Lung (tissue), 12 donors: ENCODE data around the gene MTF2. TPM values are rescaled to one million over a fixed set of nuclear protein-coding genes. Genes with fewer than 3 reads are reported as not detected.
"Not testable (repeated sequence)": the region's sequence is repeated elsewhere in the genome, so short reads cannot be mapped to it uniquely, and the experiment has no call there.

ENCODE experiments used
- ATAC-seq: fragments of 200-7000 bp; cut with Tn5 transposase; one replicate; pipeline ENCODE4 v1.9.1; 2020; ENCODE audit warnings: moderate number of reproducible peaks; ENCODE audit not compliant: insufficient read depth, low FRiP score
- DNase-seq, 3 donors: peaks; one replicate each; pipeline ENCODE4 v3.0.0-alpha.2; 2013 to 2017
- H3K27ac ChIP-seq, 2 donors: one replicate each; pipeline ENCODE4 v1.5.1; 2013; ENCODE audit warnings: mild to moderate bottlenecking in 2 of 2, moderate library complexity in 2 of 2, control low read depth in 1 of 2, inconsistent platforms in 1 of 2, low read depth in 1 of 2, low read length in 1 of 2
- H3K27me3 ChIP-seq, 3 donors: one replicate each; pipeline ENCODE4 v1.5.1; 2013; ENCODE audit warnings: low read length in 2 of 3; ENCODE audit not compliant: control insufficient read depth in 3 of 3, insufficient read depth in 3 of 3
- H3K36me3 ChIP-seq, 4 donors: one replicate each; pipeline ENCODE4 v1.5.1; 2013; ENCODE audit warnings: low read length in 4 of 4, mild to moderate bottlenecking in 1 of 4, moderate library complexity in 1 of 4; ENCODE audit not compliant: control insufficient read depth in 4 of 4, insufficient read depth in 4 of 4
- H3K4me1 ChIP-seq, 5 donors: one replicate each; pipeline ENCODE4 v1.5.1; 2013; ENCODE audit warnings: low read length in 5 of 5, mild to moderate bottlenecking in 2 of 5, moderate library complexity in 1 of 5; ENCODE audit not compliant: control insufficient read depth in 5 of 5, insufficient read depth in 5 of 5
- H3K4me3 ChIP-seq: one replicate; pipeline ENCODE4 v1.5.1; 2013; ENCODE audit warnings: mild to moderate bottlenecking, control low read depth, moderate library complexity
- H3K9ac ChIP-seq, 2 donors: one replicate each; pipeline ENCODE4 v1.5.1; 2013; ENCODE audit warnings: low read length in 2 of 2, control low read depth in 1 of 2; ENCODE audit not compliant: insufficient read depth in 1 of 2
- H3K9me3 ChIP-seq, 4 donors: one replicate each; pipeline ENCODE4 v1.5.1; 2013; ENCODE audit warnings: low read length in 3 of 4, mild to moderate bottlenecking in 1 of 4, moderate library complexity in 1 of 4; ENCODE audit not compliant: control insufficient read depth in 4 of 4, insufficient read depth in 3 of 4
- CTCF ChIP-seq: IDR thresholded peaks from 2 replicates; pipeline ENCODE4 v1.5.1; 2012; ENCODE audit warnings: mild to moderate bottlenecking; ENCODE audit errors: control extremely low read depth, extremely low read depth
- WGBS, 2 donors: extraction: QIAGEN DNeasy Blood & Tissue Kit; methylation state at CpG; one replicate each; pipeline ENCODE4 v1.1.7; 2013; 5-methylcytosine and 5-hydroxymethylcytosine counted together
- polyA plus RNA-seq, 2 donors: library from polyadenylated mRNA; stranded (reverse); fragments of 200-250 nt; gene quantifications; one replicate each; pipeline ENCODE4 v1.2.1, GENCODE V29; 2013
- total RNA-seq, 2 donors: library from RNA; depleted of rRNA in 1 of 2; stranded (reverse); fragments of >200 nt in 1 of 2; gene quantifications; one replicate each; pipeline ENCODE4 v1.2.1, GENCODE V29; 2014 to 2021
- donor health status: control.
- donor health status: control.
- donor health status: Bipolar disorder and iron deficiency.
- donor health status: healthy.
- donor health status: DM: yes; HTN: yes; CAD: no.

The MTF2 gene
- total and polyA plus RNA-seq, 4 donors, result 8.8 to 78.7 (median 17.3) TPM

- WGBS, 2 donors, result 90 to 92% methylated on average over 2 of the region's 2 CpGs
- TF ChIP-seq CTCF, result no peak
- H3K9me3 ChIP-seq, result no peaks in the 10 kb centered on the region
- DNase-seq, result no peak
- H3K27me3 ChIP-seq, result no peaks in the 10 kb centered on the region
- H3K9ac ChIP-seq, result no peak overlapping the region
- H3K27ac ChIP-seq, result no peak overlapping the region
- peaks cover 2 to 28% (median 13%) of the 10 kb centered on the region in 4 donors for H3K36me3 ChIP-seq
- ATAC-seq, result no peak
- H3K4me1 ChIP-seq, result no peaks in the 10 kb centered on the region
- H3K4me3 ChIP-seq, result no peak overlapping the region
Observed at GRCh38 chr1:93152835-93153234, 73.8 kb downstream of the MTF2 start.

- Histone ChIP-seq H3K27me3 (no peaks in the 10 kb centered on the region), H3K4me1 (no peaks in the 10 kb centered on the region), H3K27ac (no peak overlapping the region), H3K9me3 (no peaks in the 10 kb centered on the region), H3K4me3 (no peak overlapping the region), H3K36me3 (peaks cover 2 to 17% (median 12%) of the 10 kb centered on the region in 4 donors), H3K9ac (no peak overlapping the region)
- ATAC-seq, result no peak
- DNase-seq, result no peak
- TF ChIP-seq CTCF, result no peak
Observed at GRCh38 chr1:93154898-93155297, 75.8 kb downstream of the MTF2 start.

- Histone ChIP-seq H3K9ac (no peak overlapping the region), H3K27ac (no peak overlapping the region), H3K27me3 (no peaks in the 10 kb centered on the region), H3K9me3 (no peaks in the 10 kb centered on the region), H3K4me3 (no peak overlapping the region), H3K36me3 (peaks cover 2 to 17% (median 12%) of the 10 kb centered on the region in 4 donors), H3K4me1 (no peaks in the 10 kb centered on the region)
- ATAC-seq (no peak), DNase-seq (no peak)
- no peak for TF ChIP-seq CTCF
- 34 to 48% methylated on average over 3 of the region's 3 CpGs for WGBS, 2 donors
Observed at GRCh38 chr1:93155335-93155734, 76.3 kb downstream of the MTF2 start.

- H3K36me3 ChIP-seq, result peaks cover 2 to 14% (median 10%) of the 10 kb centered on the region in 4 donors
- ATAC-seq (no peak), DNase-seq (no peak)
- no peaks in the 10 kb centered on the region for H3K27me3 ChIP-seq
- no peaks in the 10 kb centered on the region for H3K9me3 ChIP-seq
- H3K9ac ChIP-seq, result no peak overlapping the region
- H3K4me1 ChIP-seq, result peaks cover 0 to 3% (median 0%) of the 10 kb centered on the region in 5 donors
- 49 to 80% methylated on average over 2 of the region's 2 CpGs for WGBS, 2 donors
- no peak overlapping the region for H3K27ac ChIP-seq
- no peak overlapping the region for H3K4me3 ChIP-seq
- TF ChIP-seq CTCF, result no peak
Observed at GRCh38 chr1:93159337-93159736, 80.3 kb downstream of the MTF2 start.

- not testable (repeated sequence) for H3K9me3 ChIP-seq, H3K4me3 ChIP-seq, ATAC-seq, H3K4me1 ChIP-seq, H3K27me3 ChIP-seq, DNase-seq, H3K36me3 ChIP-seq, H3K9ac ChIP-seq, H3K27ac ChIP-seq
- WGBS, 2 donors, result 96 to 98% methylated on average over 8 of the region's 8 CpGs
Observed at GRCh38 chr1:93163314-93163713, 84.2 kb downstream of the MTF2 start.
